ENCODE measurements around the gene A1CF. TPM values are rescaled to one million over a fixed set of nuclear protein-coding genes. Genes with fewer than 3 reads are reported as not detected.
A peak's percentile ranks its signal among the peaks of the same experiment; 100 is the strongest.
"Not testable (repeated sequence)": the region's sequence is repeated elsewhere in the genome, so short reads cannot be mapped to it uniquely, and the experiment has no call there.

A1CF gene
- total RNA-seq, 2 donors from 2014 or later, result not detected

- DNase-seq (no peak), ATAC-seq (no peak)
- intact Hi-C loops (cut with DNase I), result no loop called here
These were observed 85.8 kb downstream of the A1CF start for GRCh38 chr10:50799595-50799994.

DNA sequence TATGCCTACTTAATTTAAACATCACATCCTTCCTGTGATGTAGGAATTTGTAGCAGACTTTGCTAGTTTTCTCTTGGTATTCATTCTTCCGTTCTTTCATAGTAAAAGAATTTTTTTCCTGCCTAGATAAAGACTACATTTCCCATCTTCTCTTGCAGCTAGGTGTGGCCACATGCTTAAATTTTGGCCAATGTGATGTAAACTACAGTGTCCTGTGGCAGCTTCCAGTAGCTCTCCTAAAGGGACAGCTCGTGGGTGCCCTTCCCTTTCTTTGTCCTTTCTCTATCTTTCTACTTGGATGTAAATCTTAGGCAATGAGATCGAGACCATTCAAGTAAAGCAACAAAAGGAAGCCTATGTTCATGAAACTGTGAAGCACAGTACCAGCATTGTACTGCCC lies 87.1 kb downstream of the A1CF start:
- ATAC-seq (no peak), DNase-seq (no peak)
- intact Hi-C loops (cut with DNase I), result no loop called here

- intact Hi-C loops (cut with DNase I), result no loop called here
- ATAC-seq (no peak), DNase-seq (no peak)
These were observed 88.7 kb downstream of the A1CF start for GRCh38 chr10:50796693-50797092.

DNA sequence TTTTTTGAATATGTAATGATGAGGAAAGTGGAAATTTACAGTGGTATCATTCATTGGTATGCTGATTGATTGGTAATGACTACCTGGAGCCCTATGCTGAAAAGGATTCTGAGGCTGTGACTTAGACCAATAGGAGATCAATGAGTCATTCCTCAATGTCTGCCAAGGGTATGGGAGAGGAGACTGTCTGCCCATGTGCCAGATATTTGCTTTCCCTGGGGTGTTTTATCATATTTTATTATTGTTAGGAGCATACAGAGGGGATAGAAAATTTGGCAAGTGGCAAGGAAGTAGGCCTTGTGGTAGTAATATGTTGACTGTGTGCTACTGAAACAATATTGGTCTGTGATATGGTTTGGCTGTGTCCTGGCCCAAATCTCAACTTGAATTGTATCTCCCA lies 90.9 kb downstream of the A1CF start:
- DNase-seq (no peak), ATAC-seq (no peak)
- intact Hi-C loops (cut with DNase I), result no loop called here

- intact Hi-C loops (cut with DNase I), result no loop called here
- peak; percentile 54 to 81 for ATAC-seq
- DNase-seq, result no peak
These were observed 96.2 kb downstream of the A1CF start for GRCh38 chr10:50788951-50789945.

- ATAC-seq; intact Hi-C loops (cut with DNase I); DNase-seq: not testable (repeated sequence)
These were observed 97.5 kb downstream of the A1CF start for GRCh38 chr10:50787962-50788361.

- intact Hi-C loops (cut with DNase I); DNase-seq; ATAC-seq: not testable (repeated sequence)
These were observed 103.4 kb downstream of the A1CF start for GRCh38 chr10:50782017-50782416.

DNA sequence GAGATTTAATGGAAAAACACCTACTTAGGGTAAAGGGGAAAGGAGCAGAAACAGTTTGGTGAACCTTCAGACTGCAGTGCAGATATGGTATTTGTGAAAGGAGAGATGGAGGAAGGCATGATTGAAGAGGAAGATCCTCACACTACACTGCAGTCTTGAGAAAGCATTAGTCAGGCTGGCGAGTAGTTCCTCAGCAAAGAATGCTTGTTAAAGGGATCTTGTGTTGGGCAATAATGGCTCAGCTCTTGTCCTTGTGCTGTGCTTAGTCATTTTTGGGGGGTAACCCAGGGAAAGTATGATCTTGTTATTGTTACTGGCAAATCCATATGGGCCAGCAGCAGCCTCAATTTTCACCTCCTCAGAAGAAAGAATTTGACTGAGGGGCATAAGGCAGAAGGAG lies 105.4 kb downstream of the A1CF start:
- intact Hi-C loops (cut with DNase I); DNase-seq; ATAC-seq: not testable (repeated sequence)

DNA sequence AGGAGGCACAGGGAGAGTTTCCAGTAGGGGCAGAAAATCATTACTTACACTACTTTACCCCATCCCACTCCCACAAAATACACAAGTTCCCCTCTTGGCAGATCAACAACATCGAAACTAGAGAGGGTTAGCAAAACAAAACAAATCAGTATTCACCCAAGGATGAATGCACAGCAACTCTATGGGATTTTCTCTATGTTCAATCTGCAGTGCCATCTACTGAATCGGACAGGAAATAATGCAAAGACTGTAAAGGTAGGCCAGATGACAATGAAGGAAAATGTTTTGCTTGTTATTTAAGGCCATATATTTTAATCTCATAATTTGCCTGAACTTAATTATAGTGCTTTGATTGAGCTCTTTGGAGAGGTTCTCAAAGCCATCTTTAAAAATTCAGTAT lies 110.6 kb downstream of the A1CF start:
- DNase-seq; intact Hi-C loops (cut with DNase I); ATAC-seq: not testable (repeated sequence)

- DNase-seq; intact Hi-C loops (cut with DNase I): not testable (repeated sequence)
These were observed 113.4 kb downstream of the A1CF start for GRCh38 chr10:50772042-50772441.

GRCh38 chr10:50766774-50767513 lies 118.5 kb downstream of the A1CF start:
- DNase-seq; ATAC-seq; intact Hi-C loops (cut with DNase I): not testable (repeated sequence)

More at GRCh38 chr10:50772042-50772441, 113.4 kb downstream of the A1CF start:
- ATAC-seq, result not testable (repeated sequence)

Other genes starting within 250 kb of the A1CF start
- 1 to 10 TPM; 3.7 to 4.1 TPM for gene ASAH2B, start 145.7 kb downstream of the A1CF start, total RNA-seq
- gene PRKG1, start 188.9 kb upstream of the A1CF start, total RNA-seq, result 10 to 100 TPM; 31.5 to 34.7 TPM

Measured in left cardiac atrium (tissue), 4 donors.